Ectodermal cell (in vitro differentiated cells): Measurements from ENCODE around the gene SLC7A6OS.

ENCODE experiments used
- H3K27ac ChIP-seq: 2 replicates; pipeline ENCODE4 v1.7.0; 2013; ENCODE audit warnings: mild to moderate bottlenecking, low read depth, low read length; ENCODE audit not compliant: insufficient read depth, poor library complexity, severe bottlenecking
- H3K27me3 ChIP-seq: 2 replicates; pipeline ENCODE4 v1.7.0; 2013; ENCODE audit warnings: mild to moderate bottlenecking, low read length; ENCODE audit not compliant: insufficient read depth, control insufficient read depth, poor library complexity, severe bottlenecking
- H3K36me3 ChIP-seq: one replicate; pipeline ENCODE4 v1.7.0; 2013; ENCODE audit warnings: low read length; ENCODE audit not compliant: control insufficient read depth, insufficient read depth
- H3K4me1 ChIP-seq: one replicate; pipeline ENCODE4 v1.7.0; 2013; ENCODE audit warnings: low read length; ENCODE audit not compliant: control insufficient read depth, insufficient read depth
- H3K4me3 ChIP-seq: 2 replicates; pipeline ENCODE4 v1.7.0; 2013; ENCODE audit warnings: low read depth, low read length, control low read depth; ENCODE audit not compliant: insufficient read depth
- H3K9me3 ChIP-seq: 2 replicates; pipeline ENCODE4 v1.7.0; 2013; ENCODE audit warnings: mild to moderate bottlenecking, low read length, moderate library complexity; ENCODE audit not compliant: control insufficient read depth
- WGBS, 2 experiments: methylation state at CpG; one replicate each; pipeline ENCODE4 v1.1.7; 2013; ENCODE audit warnings: missing lambda C conversion rate in 2 of 2; 5-methylcytosine and 5-hydroxymethylcytosine counted together

SLC7A6OS gene

DNA sequence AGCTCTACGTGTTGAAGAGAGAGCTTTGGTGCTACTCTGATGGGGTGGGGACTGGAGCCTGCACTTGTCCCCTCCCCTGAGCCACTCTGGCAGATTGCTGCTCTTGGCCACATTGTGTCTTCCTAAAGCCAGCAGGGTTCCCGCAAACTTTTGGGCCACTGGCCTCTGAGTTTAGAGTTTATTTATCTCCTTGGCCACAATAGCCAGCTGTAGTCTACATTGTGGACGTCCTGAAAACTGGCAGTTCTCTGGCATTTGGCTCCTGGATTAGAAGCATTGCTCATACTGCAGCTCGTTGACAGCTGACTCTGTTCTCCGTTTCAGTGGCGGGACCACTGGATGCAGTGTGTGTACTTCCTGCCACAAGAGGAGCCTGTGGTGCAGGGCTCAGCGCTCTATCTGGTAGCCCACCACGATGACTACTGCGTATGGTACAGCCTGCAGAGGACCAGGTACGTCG is 34.6 kb upstream of the SLC7A6OS start:
- H3K36me3 ChIP-seq, result peaks cover 48% of the 10 kb centered on the region
- no peaks in the 10 kb centered on the region for H3K27me3 ChIP-seq
- no peaks in the 10 kb centered on the region for H3K4me1 ChIP-seq
- H3K27ac ChIP-seq, result no peak overlapping the region
- H3K9me3 ChIP-seq, result no peaks in the 10 kb centered on the region
- no peak overlapping the region for H3K4me3 ChIP-seq
- 92 to 95% methylated on average over 11 of the region's 11 CpGs for WGBS, 2 experiments

DNA sequence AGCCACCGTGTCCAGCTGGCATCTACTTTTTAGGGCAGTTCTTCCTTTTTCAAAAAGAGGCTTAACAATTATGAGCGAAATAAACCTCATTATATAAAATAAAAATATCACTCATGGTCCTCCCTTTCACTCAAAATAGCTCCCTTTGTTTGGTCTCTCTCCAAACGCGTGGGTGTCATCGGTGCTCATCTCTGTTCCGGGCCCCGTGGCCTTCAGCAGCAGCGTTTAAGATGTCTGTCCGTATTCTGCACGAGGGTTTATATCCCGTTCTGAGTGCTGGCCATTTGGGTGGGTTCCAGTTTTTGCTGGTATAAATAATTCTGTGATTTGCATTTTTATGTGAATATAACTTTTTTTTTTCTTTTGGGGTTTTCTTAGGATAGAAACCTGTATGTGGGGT is 33.5 kb upstream of the SLC7A6OS start:
- Histone ChIP-seq H3K27me3 (no peaks in the 10 kb centered on the region), H3K9me3 (no peaks in the 10 kb centered on the region), H3K36me3 (peaks cover 52% of the 10 kb centered on the region), H3K4me1 (no peaks in the 10 kb centered on the region), H3K4me3 (no peak overlapping the region), H3K27ac (no peak overlapping the region)
- WGBS, 2 experiments, result 94 to 97% methylated on average over 11 of the region's 11 CpGs

DNA sequence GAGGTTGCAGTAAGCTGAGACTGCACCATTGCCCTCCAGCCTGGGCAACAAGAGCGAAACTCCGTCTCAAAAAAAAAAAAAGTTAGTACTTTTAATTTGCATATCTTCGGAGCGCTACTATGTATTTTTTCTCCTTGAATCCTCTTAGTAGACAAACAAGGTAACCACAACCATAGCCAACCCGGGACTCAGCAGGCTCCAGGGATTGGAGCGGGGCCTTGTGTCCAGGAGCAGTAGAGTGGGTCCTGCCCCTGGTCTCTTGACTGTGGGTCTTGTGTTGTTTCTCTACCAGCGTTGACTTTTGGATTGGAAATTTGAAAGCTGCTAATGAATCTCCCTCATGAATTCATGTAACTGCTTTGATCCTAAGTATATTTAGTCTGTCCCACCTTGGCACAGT is 32.4 kb upstream of the SLC7A6OS start:
- Histone ChIP-seq H3K9me3 (no peaks in the 10 kb centered on the region), H3K27ac (no peak overlapping the region), H3K4me3 (no peak overlapping the region), H3K36me3 (peaks cover 55% of the 10 kb centered on the region), H3K27me3 (no peaks in the 10 kb centered on the region), H3K4me1 (no peaks in the 10 kb centered on the region)
- 95% methylated on average over 7 of the region's 7 CpGs for WGBS, 2 experiments

DNA sequence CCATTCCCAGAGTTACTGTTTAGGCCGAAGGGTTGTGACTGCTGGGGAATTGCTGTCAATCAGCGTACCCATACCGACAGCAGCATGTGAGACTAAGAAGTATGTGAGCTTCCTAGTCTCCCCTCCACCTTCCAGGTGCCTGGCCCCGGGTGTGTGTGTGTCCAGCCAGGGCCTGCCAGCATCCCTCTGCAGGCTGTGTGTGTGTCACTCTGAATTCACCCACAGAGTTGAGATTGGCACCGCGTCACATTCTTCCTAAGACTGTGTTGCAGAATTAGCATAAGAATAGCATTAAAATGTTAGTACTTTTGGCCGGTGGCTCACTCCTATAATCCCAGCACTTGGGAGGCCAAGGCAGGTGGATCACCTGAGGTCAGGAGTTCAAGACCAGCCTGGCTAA is 31.9 kb upstream of the SLC7A6OS start:
- Histone ChIP-seq H3K4me3 (no peak overlapping the region), H3K27ac (no peak overlapping the region), H3K27me3 (no peaks in the 10 kb centered on the region), H3K36me3 (peaks cover 55% of the 10 kb centered on the region), H3K9me3 (no peaks in the 10 kb centered on the region), H3K4me1 (no peaks in the 10 kb centered on the region)
- 79 to 83% methylated on average over 7 of the region's 7 CpGs for WGBS, 2 experiments

DNA sequence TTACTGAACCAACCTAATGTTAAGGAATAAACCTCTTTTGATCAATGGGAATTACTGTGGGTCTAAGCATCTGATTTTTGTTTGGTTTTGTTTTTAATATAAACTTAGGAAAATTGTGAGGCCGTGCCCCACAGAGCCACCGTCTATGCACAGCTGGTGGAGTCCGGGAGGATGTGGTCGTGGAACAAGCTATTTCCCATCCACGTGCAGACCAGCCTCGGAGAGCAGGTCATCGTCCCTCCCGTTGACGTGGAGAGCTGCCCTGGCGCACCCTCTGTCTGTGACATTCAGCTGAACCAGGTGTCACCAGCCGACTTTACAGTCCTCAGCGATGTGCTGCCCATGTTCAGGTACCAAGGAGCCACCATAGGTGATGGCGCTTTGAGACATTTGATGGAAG is 28.5 kb upstream of the SLC7A6OS start:
- H3K36me3 ChIP-seq, result peaks cover 42% of the 10 kb centered on the region
- no peak overlapping the region for H3K4me3 ChIP-seq
- no peaks in the 10 kb centered on the region for H3K4me1 ChIP-seq
- 96 to 98% methylated on average over 13 of the region's 13 CpGs for WGBS, 2 experiments
- H3K27me3 ChIP-seq, result no peaks in the 10 kb centered on the region
- no peak overlapping the region for H3K27ac ChIP-seq
- no peaks in the 10 kb centered on the region for H3K9me3 ChIP-seq

DNA sequence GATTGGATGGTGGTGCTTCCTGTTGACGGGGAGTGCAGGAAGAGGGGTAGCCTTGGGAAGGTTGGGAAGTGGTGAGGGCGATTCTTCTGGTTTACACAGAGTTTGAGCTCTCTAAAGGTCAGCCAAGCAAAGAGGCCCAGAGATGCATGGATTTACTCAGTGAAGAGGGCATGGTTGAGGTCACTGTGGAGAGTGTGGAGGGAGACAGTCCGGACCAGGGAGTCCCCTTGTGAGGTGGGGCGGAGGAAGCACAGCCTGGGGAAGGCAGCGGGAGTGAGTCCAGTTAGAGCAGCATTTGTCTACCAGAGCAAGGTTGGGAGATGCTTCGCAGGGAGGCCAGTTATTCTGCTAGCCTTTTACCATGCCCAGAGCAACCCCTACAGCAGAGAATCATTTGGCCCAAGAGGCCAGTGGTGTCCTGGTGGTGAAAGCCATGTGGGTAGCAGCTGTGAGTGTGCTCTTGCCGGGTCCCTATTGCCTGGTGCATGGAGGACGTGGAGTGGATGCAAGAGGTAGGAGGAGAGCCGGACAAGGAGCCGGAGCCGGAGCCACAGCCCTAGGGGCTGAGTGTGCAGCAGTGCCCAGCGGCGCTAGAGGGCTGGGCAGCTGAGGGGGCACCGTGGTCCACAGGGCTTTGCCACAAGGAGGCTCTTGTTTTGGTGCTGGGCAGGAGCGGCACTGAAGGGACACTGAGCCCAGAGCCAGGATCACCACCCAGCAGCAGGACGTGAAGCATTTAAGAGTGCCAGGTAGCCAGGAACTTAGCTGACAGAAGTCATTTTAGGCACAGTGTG is 27.8 kb upstream of the SLC7A6OS start:
- no peak overlapping the region for H3K27ac ChIP-seq
- H3K9me3 ChIP-seq, result no peaks in the 10 kb centered on the region
- H3K36me3 ChIP-seq, result peaks cover 36% of the 10 kb centered on the region
- WGBS, 2 experiments, result 95 to 96% methylated on average over 16 of the region's 16 CpGs
- H3K4me3 ChIP-seq, result no peak overlapping the region
- no peaks in the 10 kb centered on the region for H3K4me1 ChIP-seq
- no peaks in the 10 kb centered on the region for H3K27me3 ChIP-seq

DNA sequence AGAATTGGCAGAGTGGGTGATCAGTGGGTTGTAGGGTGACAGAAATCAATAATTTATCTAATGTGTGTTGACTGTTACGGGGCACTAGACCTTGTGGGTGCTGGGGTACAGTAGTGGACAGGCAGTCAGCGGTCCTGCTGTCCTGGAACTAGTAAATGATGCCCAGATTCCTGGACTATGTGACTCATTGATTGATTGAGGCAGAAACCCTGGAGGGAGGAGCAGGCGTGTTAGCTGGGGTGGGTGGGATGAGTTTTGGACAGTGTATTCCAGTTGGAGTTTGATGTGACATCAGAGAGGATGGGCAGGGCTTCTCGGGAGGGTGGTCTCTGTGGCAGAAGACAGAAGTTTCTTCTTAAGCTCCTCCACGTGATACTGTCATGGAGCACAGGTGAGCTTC is 24.4 kb upstream of the SLC7A6OS start:
- Histone ChIP-seq H3K4me3 (no peak overlapping the region), H3K36me3 (peaks cover 23% of the 10 kb centered on the region), H3K4me1 (no peaks in the 10 kb centered on the region), H3K27ac (no peak overlapping the region), H3K9me3 (no peaks in the 10 kb centered on the region), H3K27me3 (no peaks in the 10 kb centered on the region)
- 95 to 96% methylated on average over 5 of the region's 5 CpGs for WGBS, 2 experiments

DNA sequence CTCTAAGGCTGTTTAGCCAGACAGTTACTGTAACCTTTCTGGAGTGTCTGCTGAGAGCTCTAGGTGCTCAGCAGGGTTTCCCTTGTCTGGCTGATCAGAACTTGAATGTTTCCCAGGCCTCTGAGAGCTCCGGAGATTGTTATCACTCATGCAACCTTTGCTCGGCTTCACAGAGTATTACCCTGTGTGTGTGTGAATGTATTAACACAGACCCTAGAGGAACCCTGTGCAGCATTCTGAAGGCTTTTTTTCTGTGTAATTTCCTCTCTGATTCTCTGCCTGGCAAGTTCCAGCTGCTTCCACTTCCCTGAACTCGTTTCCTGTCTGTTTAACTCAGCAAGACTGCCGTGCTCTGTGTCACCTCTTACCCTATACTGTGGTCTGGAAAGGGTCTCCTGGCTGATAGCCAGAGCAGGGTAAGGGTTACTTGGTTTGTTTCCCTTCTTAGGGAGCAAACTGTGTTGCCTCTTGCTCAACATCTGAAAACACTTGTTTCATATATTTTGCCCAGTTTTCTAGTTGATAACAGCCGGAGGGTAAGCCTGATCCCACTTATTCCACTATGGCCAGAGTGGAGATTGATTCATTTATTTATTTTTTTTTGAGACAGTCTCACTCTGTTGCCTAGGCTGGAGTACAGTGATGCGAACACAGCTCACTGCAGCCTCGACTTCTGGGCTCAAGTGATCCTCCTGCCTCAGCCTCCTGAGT is 21.8 kb upstream of the SLC7A6OS start:
- H3K36me3 ChIP-seq, result peaks cover 10% of the 10 kb centered on the region
- no peaks in the 10 kb centered on the region for H3K9me3 ChIP-seq
- no peaks in the 10 kb centered on the region for H3K27me3 ChIP-seq
- 90 to 93% methylated on average over 7 of the region's 7 CpGs for WGBS, 2 experiments
- H3K4me1 ChIP-seq, result no peaks in the 10 kb centered on the region
- H3K27ac ChIP-seq, result no peak overlapping the region
- no peak overlapping the region for H3K4me3 ChIP-seq

DNA sequence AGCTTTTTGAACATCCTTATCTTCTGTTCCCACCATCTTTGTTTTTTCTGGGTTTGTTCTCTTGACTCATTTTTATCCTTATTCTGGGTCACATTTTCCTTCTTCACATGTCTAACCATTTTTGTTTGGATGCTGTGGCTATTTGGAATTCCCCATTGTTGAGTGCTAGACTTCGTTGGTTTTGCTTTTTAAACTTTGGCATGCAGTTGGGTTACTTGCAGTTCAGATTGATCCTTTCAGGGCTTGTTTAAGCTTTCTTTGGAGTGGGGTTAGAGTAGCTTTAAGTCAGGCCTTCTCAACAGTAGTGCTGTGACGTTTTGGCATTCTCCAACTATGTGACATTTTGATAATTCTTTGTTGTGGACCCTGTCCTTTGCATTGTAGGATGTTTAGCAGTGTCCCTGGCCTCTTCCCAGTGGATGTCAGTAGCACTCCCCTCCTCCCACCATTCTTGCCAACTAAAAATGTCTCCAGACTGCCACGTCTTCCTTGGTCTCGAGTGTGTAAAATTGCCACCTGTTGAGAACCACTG is 21.2 kb upstream of the SLC7A6OS start:
- 78 to 81% methylated on average over 4 of the region's 4 CpGs for WGBS, 2 experiments
- H3K27ac ChIP-seq, result no peak overlapping the region
- no peaks in the 10 kb centered on the region for H3K4me1 ChIP-seq
- peaks cover 5% of the 10 kb centered on the region for H3K36me3 ChIP-seq
- H3K9me3 ChIP-seq, result no peaks in the 10 kb centered on the region
- no peaks in the 10 kb centered on the region for H3K27me3 ChIP-seq
- H3K4me3 ChIP-seq, result no peak overlapping the region

DNA sequence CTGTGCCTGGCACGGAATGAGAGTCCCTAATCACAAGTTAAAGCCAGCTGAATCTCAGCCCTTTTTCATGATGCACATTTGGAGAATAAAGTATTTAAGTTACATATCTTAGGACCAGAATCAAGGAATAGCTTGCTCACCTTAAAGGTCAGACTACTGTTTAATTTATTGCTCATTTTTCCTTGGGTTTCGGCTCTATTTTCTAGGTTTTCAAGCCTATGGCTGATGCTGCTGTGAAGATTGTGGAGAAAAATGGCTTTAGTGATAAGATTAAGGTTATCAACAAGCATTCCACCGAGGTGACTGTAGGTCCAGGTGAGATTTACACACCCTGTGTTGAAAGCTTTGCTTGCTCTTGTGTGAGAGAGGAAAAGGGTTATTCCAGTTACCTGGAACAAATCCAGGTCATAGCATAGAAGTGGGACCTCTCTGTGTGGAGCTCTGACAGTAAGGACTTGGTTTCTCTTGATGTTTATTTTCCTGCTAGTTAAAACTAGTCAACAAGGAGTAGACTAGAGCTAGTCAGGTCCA is 18.2 kb upstream of the SLC7A6OS start:
- Histone ChIP-seq H3K4me3 (no peak overlapping the region), H3K27ac (no peak overlapping the region), H3K9me3 (no peaks in the 10 kb centered on the region), H3K4me1 (no peaks in the 10 kb centered on the region), H3K36me3 (peaks cover 14% of the 10 kb centered on the region), H3K27me3 (no peaks in the 10 kb centered on the region)
- 59 to 65% methylated on average over 3 of the region's 3 CpGs for WGBS, 2 experiments
